H54 (cell line): ENCODE measurements around the gene HASPIN.

Experiments
- DNase-seq: peaks from one replicate; pipeline ENCODE4 v3.0.0; 2011; ENCODE audit warnings: low spot score, mixed read lengths; ENCODE audit not compliant: insufficient read length
- FAIRE-seq: peaks from 3 replicates; lab custom pipeline; 2011; peaks lifted over from hg19 to GRCh38; lab: Jason Lieb, UNC
- POLR2A ChIP-seq: IDR thresholded peaks from 2 replicates; pipeline ENCODE4 v1.6.1; 2011; ENCODE audit warnings: low read depth, mild to moderate bottlenecking, low read length

HASPIN gene

GRCh38 chr17:3773511-3773910 is 49.8 kb downstream of the HASPIN start:
- DNase-seq (peak; percentile 67), FAIRE-seq (peak; percentile 33)
- TF ChIP-seq POLR2A, result no peak

GRCh38 chr17:3773966-3774365 is 50.3 kb downstream of the HASPIN start:
- no peak for TF ChIP-seq POLR2A
- DNase-seq, result no peak
- FAIRE-seq, result no peak
